GM21447 (cell line): Measurements from ENCODE around the gene PTGDS.

Experiments
- ATAC-seq: cut with Tn5 transposase; IDR thresholded peaks from one replicate; pipeline ENCODE4 v1.9.1; 2021; ENCODE audit not compliant: unreplicated experiment

PTGDS gene

DNA sequence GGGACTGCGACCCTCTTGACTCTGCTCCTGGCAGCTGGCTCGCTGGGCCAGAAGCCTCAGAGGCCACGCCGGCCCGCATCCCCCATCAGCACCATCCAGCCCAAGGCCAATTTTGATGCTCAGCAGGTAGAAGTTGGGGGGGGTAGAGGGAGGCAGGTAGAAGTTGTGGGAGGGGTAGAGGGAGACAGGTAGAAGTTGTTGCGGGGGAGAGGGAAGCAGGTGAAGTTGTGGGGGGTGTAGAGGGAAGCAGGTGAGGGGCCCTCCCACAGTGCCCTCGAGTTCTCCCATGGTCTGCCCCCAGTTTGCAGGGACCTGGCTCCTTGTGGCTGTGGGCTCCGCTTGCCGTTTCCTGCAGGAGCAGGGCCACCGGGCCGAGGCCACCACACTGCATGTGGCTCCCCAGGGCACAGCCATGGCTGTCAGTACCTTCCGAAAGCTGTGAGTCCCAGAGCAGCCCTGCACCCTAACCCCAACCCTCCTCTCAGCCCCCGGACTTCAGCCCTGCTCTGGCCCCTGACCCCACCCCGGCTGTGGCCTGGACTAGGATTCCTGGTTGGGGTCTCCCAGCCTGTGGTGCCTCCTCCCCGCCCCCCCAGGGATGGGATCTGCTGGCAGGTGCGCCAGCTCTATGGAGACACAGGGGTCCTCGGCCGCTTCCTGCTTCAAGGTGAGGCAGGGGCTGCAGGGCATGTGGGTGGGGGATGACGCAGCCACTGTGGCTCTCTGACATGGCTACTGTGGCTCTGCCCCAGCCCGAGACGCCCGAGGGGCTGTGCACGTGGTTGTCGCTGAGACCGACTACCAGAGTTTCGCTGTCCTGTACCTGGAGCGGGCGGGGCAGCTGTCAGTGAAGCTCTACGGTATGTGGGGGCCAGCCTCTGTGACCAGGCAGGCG is 31.7 kb upstream of the PTGDS start:
- no peak for ATAC-seq

DNA sequence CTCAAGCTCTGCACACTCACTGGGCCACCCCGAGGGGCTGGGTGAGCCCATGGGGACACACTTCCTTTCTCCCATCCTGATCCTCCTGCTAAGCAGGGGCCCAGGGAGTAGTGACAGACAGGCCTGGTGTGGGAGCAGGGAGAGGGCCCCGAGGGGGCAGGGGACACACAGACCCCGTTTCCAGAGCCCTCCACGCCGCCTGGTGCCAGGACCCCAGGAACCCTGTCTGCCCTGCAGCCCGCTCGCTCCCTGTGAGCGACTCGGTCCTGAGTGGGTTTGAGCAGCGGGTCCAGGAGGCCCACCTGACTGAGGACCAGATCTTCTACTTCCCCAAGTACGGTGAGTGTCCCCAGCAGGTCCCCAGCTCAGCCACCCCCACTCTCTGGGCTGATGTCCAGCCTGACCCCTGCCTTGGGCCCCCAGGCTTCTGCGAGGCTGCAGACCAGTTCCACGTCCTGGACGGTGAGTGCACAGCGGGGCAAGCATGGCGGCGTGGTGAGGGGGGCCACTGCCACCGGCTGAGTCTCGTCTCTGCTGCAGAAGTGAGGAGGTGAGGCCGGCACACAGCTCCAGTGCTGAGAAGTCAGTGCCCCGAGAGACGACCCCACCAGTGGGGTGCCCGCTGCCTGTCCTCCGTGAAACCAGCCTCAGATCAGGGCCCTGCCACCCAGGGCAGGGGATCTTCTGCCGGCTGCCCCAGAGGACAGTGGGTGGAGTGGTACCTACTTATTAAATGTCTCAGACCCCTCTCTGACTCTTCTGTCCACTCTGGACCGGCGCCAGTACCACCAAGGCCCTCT is 30.9 kb upstream of the PTGDS start:
- no peak for ATAC-seq

DNA sequence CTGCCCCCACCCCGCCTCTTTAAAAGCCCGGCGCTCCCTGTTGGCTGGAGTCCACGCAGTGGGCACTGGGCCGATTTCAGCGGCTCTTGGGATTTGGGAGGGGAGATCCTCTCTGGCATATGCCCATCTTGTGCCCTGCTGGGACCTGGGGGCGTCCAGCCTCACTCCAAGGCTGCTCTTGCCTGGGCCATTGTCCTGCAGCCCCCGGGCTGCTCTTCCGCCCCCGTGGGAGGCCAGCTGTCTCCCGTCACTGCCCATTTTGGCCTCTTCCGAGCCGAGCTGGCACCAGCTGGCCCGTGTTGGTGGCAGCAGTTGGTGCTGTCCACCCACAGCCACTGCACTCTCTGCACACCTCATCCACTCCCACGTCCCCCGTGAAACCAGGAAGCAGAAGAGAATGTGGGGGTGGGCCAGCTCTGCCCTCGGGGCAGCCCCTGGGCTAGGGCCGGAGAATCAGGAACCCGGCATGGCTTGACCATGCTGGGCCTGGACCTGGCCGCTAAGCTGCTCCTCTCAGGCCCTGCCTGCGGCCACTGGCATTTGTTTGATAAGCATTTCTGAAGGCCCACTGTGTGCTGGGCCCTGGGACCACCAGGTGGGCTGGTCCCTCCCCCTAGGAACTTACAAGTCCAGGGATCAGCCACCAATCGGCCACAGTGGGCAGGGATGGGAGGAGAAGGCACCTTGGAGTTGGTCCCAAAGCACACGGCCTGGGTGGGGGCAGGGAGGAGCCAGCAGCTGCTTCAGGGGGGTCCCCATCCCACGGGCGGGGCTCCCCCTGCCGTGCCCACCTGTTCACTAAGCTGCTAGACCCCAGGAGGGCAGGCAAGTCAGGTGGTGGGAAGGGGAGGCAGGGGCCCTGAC is 30.0 kb upstream of the PTGDS start:
- no peak for ATAC-seq

DNA sequence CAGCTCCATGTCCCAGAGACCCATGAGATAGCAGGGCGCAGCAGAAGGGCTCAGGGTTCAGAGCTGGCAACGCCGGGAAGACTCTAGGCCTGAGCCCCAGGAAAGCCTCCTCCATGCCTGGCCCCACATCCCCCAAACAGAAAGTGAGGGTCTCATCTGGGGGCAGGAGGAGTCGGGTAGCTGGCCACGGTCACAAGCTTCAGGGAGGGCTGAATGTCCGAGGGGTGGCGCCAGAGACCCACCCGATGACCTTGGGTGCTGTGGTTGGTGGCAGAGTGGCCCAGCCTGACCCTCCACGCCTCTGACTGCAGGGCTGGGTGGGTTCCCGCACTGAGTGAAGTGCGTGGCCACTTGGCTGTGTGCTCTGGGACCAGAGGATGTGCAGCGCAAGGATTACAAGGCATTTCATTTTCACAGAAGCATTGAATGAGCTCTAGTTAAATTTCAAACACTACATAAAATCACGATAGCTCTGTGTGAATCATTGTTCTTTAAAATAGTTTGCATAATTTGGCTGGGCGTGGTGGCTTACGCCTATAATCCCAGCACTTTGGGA is 29.3 kb upstream of the PTGDS start:
- ATAC-seq, result no peak

DNA sequence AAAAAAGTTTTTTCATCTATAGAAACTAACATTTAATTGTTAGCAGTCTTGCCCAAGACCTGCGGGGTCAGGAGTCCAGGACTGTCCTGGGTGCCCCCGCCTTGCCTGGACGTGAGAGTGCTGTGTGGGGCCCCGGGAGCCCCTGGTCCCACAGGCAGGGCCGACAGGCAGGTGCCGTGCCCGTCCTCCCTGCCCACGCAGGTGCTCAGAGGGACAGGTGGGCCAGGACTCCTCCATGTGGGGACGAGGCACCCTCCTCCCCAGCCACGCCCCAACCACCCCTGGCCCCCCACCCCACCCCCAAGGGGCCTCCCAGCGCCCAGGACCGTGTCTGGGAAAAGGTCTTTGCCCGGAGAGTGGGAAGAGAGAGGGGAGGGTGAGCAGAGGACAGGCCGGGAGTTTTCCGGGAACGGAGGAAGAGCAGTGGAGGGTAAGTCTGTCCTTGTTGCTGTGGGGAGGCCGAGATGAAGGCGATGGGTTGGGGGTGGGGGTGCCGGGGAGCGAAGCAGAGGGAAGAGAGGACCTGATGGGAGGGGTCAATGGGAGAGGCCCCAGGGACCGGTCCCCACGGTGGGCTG is 28.0 kb upstream of the PTGDS start:
- no peak for ATAC-seq

DNA sequence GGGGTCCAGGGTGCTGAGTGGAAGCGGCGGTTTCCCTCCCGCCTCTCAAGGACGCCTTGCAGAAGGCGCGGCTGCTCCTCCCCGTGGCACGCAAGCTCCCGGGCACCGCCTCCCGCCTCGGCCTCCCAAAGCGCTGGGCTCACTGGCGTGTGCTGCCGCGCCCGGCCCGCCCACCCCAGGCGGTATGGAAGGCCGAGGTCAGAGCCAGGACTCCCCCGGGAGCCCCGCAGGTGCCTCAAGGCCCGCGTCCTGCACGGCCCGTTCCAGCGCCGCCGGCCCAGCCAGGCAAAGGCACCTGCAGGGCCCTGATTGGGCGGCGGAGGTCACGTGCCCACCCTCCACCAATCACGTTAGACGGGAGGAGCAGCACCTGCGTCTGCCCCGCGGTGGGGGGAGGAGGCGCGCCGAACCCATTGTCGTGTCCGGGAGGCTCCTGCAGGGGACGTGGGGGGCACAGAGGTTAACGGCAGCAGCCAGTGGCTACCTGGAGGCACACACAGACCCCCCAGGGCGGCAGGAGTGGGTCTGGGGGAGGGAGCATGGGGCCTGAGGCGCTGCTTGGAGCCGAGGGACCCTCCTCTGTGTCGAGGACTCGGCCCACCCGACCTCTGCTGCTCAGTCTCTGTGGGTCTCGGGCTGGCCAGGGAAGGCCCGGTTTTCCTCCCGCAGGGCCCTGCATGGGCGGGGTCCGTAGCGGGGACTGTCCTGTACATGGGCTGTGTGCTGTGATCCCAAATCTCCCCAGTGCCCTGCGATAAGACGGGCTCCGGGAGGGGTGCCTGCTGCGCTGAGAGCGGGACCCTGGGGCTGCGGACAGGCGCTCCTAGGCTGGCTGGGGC is 27.3 kb upstream of the PTGDS start:
- peak; percentile 76 for ATAC-seq

DNA sequence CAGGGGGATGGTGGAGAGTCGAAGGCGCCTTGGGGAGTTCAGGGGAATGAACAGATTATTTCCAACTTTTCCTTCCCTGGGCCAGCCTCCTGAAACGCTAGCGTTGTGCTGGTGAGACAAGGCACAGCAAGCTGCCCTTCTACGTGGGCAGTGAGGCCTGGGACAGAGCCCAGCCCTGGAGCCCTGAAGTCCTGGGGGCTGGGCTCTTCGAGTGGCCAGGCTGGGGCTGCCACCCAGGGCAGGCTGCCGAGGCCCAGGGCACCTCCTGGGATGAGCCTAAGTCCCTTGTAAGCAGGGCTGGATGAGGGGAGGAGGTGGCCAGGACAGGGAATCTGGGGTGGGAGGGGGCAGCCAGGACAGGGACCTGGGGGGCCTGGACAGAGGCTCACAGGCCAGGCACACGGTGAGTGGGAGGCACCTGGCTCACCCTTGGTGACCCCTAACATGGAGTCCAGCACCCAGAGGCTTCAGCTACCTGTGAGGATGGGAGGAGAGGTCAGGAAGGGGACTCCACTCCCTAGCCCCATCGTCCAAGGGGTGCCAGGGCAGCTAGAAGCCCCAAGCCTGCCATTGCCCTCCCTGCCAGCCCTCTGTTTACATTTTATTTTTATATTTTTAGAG is 26.5 kb upstream of the PTGDS start:
- no peak for ATAC-seq

DNA sequence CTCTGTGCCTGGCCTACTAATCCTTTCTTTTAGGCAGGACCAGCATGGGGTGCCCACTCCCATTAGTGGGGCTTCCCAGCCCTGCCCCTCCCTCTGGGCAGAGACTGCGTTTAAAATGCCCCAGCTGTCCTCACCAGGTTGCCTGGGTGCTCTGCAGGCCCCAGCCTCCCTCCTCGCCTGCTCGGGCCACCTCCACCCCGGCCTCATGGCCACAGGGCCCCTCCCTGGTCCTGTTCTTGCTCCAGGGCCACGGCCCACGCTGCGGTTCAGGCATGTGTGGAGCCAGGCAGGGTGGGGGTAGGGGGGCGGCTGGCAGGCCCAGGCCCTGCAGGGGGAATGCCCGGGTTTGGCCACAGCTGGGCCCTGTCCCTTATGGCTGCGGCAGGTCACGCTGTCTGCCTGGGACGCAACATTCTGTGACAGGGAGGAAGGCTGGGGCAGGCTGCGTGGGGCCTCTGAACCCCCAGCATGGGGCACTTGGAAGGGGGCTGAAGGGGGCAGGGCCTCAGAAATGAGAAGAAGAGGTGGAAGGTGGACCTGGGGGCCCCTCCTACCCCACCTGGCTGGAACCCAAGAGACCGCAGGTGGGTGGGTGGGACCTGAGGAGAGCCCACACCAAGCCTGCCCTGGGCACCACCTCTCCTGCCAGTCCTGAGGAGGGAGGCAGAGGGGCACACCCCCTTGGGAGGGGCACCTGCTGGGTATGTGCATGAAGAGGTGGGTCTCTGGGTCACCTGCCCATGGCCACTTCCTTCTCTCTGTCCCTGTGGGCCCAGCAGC is 25.6 kb upstream of the PTGDS start, which contains the start of gene LCN12:
Gene LCN12, plus strand, starts transcription at position 733 of the 780 bp plus-strand sequence. CDS start 55 bp downstream, outside the sequence.
- no peak for ATAC-seq

DNA sequence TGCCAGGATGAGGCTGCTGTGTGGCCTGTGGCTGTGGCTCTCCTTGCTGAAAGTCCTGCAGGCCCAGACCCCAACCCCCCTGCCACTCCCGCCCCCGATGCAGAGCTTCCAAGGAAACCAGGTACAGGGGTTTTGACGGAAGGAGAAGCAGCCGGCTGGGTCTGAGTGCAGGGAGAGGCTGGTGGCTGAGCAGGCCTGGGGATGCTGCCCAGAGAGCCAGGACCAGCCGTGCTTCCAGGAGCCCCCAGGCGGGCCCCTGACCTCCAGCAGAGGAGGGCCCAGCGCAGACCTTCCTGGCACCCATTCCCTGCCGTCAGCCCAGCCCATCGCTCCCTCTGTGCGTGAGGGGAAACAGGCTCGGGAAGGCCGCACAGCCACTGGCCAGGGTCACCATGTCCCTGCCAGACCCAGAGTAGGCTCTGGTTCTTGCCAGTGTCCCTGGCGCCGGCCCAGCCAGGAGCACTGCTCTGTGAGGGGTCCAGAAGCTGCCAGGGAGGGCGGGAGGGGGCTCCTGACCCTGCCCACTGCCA is 24.9 kb upstream of the PTGDS start:
- ATAC-seq, result no peak

DNA sequence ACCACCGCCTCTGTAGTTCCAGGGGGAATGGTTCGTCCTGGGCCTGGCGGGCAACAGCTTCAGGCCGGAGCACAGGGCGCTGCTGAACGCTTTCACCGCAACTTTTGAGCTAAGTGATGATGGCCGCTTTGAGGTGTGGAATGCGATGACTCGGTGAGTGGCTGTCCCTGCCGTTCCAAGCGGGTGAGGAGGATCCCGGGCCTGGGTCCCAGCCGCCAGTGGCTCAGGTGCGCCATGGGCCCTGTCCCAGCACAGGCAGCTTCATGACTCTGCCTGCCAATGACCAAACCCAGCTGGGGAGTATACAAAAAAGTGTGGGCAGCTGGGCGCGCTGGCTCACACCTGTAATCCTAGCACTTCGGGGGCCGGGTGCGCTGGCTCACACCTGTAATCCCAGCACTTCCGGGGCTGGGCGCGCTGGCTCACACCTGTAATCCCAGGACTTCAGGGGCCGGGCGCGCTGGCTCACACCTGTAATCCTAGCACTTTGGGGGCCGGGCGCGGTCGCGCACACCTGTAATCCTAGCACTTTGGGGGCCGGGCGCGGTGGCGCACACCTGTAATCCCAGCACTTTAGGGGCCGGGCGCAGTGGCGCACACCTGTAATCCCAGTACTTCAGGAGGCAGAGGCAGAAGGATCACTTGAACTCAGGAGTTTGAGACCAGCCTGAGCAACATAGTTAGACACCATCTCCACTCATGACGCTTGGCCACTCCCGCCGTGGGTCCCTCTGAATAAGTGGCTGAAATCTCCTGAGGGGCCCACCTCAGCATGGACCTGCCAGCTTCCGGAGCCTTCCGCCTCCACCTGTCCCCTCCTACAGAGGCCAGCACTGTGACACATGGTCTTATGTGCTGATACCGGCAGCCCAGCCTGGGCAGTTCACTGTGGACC is 24.2 kb upstream of the PTGDS start:
- no peak for ATAC-seq

DNA sequence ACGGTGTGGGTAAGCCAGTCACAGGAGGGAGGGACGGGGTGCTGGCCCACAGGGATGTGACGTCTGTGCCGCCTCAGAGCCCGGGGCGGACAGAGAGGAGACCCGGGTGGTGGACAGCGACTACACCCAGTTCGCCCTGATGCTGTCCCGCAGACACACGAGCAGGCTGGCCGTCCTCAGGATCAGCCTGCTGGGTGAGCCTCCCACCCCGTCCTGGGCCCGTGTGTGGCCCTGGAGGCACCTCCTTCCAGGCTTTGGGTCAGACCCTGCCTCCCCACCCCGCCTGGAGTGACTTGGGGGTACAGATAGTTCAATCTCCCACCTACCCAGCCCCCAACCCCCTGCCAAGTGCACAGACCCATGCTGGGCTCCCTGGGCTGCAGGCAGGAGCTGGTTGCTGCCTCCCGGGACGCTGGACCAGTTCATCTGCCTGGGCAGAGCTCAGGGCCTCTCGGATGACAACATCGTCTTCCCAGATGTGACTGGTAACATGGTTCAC is 23.5 kb upstream of the PTGDS start:
- no peak for ATAC-seq

DNA sequence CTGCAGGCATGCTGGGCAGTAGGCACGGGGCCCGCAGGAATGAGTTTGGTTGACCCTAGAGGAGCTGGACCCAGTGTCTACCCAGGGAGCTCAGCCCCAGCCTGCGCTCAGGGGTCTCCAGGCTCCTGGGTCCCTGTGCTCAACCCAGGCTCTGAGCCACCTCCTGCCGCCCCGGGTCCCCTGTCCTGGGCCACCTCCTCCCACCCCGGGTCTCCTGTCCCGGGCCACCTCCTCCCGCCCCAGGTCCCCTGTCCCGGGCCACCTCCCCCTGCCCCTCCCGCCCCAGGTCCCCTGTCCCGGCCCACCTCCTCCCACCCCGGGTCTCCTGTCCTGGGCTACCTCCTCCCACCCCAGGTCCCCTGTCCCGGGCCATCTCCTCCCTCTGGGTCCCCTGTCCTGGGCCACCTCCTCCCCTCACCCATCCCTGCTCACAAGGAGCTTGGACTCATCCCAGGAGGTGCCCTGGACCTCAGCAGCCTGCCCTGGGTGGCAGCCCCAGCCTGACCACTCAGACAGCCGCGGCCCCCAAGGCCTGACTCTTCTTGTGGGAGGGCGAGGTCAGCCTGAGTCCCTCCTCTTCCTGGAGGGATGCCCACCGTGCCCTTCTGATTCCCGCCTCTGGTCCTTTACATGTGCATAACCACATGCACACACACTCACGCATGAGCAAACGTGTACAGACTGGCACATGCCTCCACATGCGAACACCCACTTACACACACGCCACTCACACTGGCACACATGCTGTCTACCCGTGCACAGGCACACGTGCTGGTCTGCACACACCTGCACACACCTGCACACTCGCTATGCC is 22.8 kb upstream of the PTGDS start:
- ATAC-seq, result no peak

DNA sequence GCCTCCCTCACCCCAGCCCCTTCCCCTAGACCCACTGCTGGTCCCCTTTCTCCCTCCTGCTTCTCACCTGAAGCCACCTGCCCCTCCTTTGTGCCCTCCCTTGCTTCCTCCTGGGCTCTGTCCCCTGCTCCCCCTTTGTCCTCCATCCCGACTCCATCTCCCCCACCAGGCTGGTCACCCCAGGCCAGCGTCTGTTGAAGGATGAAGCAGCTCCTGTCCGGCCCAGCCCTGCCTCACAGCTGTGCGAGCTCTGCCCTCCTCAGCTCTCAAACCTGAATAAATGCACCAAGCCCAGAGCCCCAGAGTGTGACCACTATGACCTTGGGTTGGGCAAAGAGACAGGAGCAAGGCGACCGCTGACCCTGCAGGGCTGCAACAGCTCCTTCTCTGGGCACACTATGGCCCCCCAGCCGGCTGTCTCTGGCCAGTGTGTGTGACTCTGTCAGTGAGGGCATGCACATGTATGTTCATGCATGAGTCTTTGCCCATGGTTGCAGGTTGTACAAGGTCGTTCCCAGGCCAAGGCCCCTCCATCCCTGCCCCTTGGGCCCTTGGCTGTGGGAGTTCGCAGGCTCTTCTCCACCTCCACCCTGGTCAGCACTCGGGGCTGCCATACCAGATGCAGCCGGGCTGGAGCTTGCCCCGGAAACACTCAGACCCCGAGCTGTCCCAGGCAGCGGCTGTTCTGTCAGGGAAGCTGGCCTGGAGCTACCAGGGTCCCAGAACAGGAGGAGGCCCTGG is 21.9 kb upstream of the PTGDS start:
- ATAC-seq, result no peak

DNA sequence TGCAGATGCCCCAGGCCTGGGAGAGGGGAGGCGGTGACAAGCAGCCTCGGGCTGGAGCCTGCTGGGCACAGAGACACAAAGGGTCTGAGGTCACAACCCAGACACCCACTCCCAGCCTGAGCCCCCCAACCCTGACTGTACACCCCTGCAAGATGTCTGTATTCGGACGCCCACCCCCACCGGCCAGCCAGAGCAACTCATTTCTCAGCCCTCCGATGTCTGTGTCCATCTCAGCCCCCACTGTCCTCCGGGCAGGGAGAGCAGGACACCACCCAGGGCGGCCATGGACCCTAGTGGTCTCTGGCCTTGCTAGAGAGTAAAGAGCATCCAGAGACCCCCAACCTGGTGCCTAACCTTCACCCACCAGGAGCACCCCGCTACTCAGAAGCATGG is 21.4 kb upstream of the PTGDS start:
- no peak for ATAC-seq

DNA sequence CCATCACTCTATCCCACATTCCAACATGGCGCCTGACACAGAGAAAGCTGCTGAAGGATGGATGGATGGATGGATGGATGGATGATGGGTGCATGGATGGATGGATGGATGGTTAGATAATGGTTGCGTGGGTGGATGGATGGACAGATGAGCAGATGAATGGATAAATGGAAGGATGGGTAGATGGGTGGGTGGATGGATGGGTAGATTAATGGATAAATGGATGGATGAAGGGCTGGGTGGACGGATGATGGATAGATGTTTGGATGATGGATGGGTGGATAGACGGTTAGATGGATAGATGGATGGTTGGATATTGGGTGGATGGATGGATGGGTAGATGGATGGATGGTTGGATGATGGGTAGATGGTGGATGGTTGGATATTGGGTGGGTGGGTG is 20.7 kb upstream of the PTGDS start:
- no peak for ATAC-seq
